ENCODE results near the gene H2AZ2. TPM values are rescaled to one million over a fixed set of nuclear protein-coding genes. Genes with fewer than 3 reads are reported as not detected.

The H2AZ2 gene
- total and polyA plus RNA-seq, 2 of the 4 experiments (the other 2 are of a cell fraction), result 156 to 162 TPM

- DNase-seq (no peak), ATAC-seq (ENCODE audit: low read depth) (no peak)
- no peaks in the 10 kb centered on the region for H3K9me3 ChIP-seq (ENCODE audit: control insufficient read depth, insufficient read depth, low read length)
- no peak overlapping the region for H2AK9ac ChIP-seq (replicated peaks; ENCODE audit: low read depth, low read length, poor library complexity)
- no peak overlapping the region for H4K8ac ChIP-seq (ENCODE audit: low read depth in 2 of 2, low read length in 2 of 2)
- in situ Hi-C loops (cut with MboI; ENCODE audit: low sequenced_read_pairs) (loop anchor here (10.0 kb wide), 1 partner anchor 251 kb away; no protein-coding TSS in a partner anchor), dilution Hi-C loops (cut with HindIII; ENCODE audit: low sequenced_read_pairs, unreplicated experiment) (no loop called here), intact Hi-C loops (cut with micrococcal nuclease) (loop anchor here (5.0 kb wide), 1 partner anchor 238 kb away; the partner anchor contains the start of gene OGDH)
- CTCF ChIA-PET, result no interaction called here
- peaks cover 8 to 34% of the 10 kb centered on the region in 2 experiments; a peak in 3 of 4 replicates for H3K79me1 ChIP-seq (ENCODE audit: low read depth in 1 of 2, low read length in 2 of 2)
- no peak overlapping the region for H3K9ac ChIP-seq (ENCODE audit: low read depth, low read length)
- H3K4me1 ChIP-seq (ENCODE audit: control insufficient read depth, insufficient read depth, low read length), result 0 out of 2 replicates have a peak, but pooled peaks cover 1% of the 10 kb centered on the region
- no peak overlapping the region for H2AFZ ChIP-seq (replicated peaks; ENCODE audit: low read length, poor library complexity)
- H3K36me3 ChIP-seq (ENCODE audit: control insufficient read depth, insufficient read depth, low read length), result peaks cover 3% of the 10 kb centered on the region
- H3K23ac ChIP-seq (ENCODE audit: low read depth, low read length), result no peak overlapping the region
- no peak overlapping the region for H3K4me2 ChIP-seq (ENCODE audit: low read depth, low read length)
- H3K9me1 ChIP-seq (ENCODE audit: insufficient read depth, low read length), result peaks cover 3% of the 10 kb centered on the region; the same call in 1 of the 2 replicates
- no peak for TF ChIP-seq MXI1 (IDR thresholded peaks at IDR 0.05; ENCODE audit: borderline replicate concordance, low read depth, low read length)
- TF ChIP-seq RAD21 (IDR thresholded peaks at IDR 0.05; ENCODE audit: low read length), result no peak
- TF ChIP-seq CHD1 (IDR thresholded peaks at IDR 0.05; ENCODE audit: low read depth, low read length), result no peak
- TF ChIP-seq POLR2A (IDR thresholded peaks at IDR 0.05; ENCODE audit: low read depth, low read length), result no peak
- no peak for TF ChIP-seq RCOR1 (IDR thresholded peaks at IDR 0.05; ENCODE audit: insufficient replicate concordance, low read length)
- no peak for TF ChIP-seq NFE2L2 (IDR thresholded peaks at IDR 0.05; ENCODE audit: low read depth, low read length)
- no peak for TF ChIP-seq MAZ (IDR thresholded peaks at IDR 0.05; ENCODE audit: borderline replicate concordance, low read depth, low read length)
- TF ChIP-seq USF2 (IDR thresholded peaks at IDR 0.05; ENCODE audit: low read depth, low read length), result no peak
- TF ChIP-seq BHLHE40 (IDR thresholded peaks at IDR 0.05; ENCODE audit: low read depth, low read length), result no peak
- no peak for TF ChIP-seq CTCF (conservative IDR thresholded peaks at IDR 0.05; ENCODE audit: low read depth, low read length)
- no peak for TF ChIP-seq FOS (IDR thresholded peaks at IDR 0.05; ENCODE audit: low read depth, low read length)
- no peak for TF ChIP-seq CEBPB (IDR thresholded peaks at IDR 0.05; ENCODE audit: low read depth, low read length)
- TF ChIP-seq SMC3 (IDR thresholded peaks at IDR 0.05; ENCODE audit: low read depth, low read length), result no peak
- TF ChIP-seq ELK1 (IDR thresholded peaks at IDR 0.05; ENCODE audit: borderline replicate concordance, low read depth, low read length), result no peak
- no peak overlapping the region for H3K14ac ChIP-seq (replicated peaks; ENCODE audit: low read depth, low read length)
- no peak overlapping the region for H2BK20ac ChIP-seq (ENCODE audit: low read depth, low read length)
- no peak overlapping the region for H3K4ac ChIP-seq (ENCODE audit: low read depth, low read length)
- BruUV-seq (replicated peaks), result TSS peak; percentile 47
- H2BK120ac ChIP-seq (ENCODE audit: low read depth, low read length), result no peak overlapping the region
- no peak overlapping the region for H2BK5ac ChIP-seq (ENCODE audit: low read depth, low read length, poor library complexity, severe bottlenecking)
- no peak overlapping the region for H4K5ac ChIP-seq (ENCODE audit: low read depth, low read length)
- no peak overlapping the region for H2BK15ac ChIP-seq (ENCODE audit: low read depth, low read length)
- no peak overlapping the region for H3K18ac ChIP-seq (ENCODE audit: low read depth, low read length)
- no peaks in the 10 kb centered on the region for H3K27me3 ChIP-seq (ENCODE audit: control insufficient read depth, insufficient read depth, low read length)
- peaks cover 12% of the 10 kb centered on the region for H4K20me1 ChIP-seq (ENCODE audit: insufficient read depth, low read length)
- H3K27ac ChIP-seq (ENCODE audit: insufficient read depth, low read length), result no peak overlapping the region
- H2AK5ac ChIP-seq (ENCODE audit: low read depth, low read length), result no peak overlapping the region
- H3K56ac ChIP-seq (ENCODE audit: extremely low read depth, insufficient read depth, low read length), result no peak overlapping the region
- H3K4me3 ChIP-seq (ENCODE audit: insufficient read depth, low read depth, low read length), result no peak overlapping the region
- H4K91ac ChIP-seq (ENCODE audit: insufficient read depth, low read depth, low read length), result no peak overlapping the region
- POLR2A ChIA-PET (ENCODE audit: unreplicated experiment), result interaction anchor here (0.7 kb wide), 1 partner anchor 47 kb away, joined by 3 read pairs; no protein-coding TSS in a partner anchor
Observed at GRCh38 chr7:44845451-44845850, 2.4 kb downstream of the H2AZ2 start.
